ENCODE measurements around the gene SECISBP2.

Gene SECISBP2

GRCh38 chr9:89310475-89311345 is 7.6 kb upstream of the SECISBP2 start, which contains the start of gene CKS2:
Gene CKS2 (plus strand): TSS chr9:89311195. CDS start chr9:89311293, 98 bp downstream.
- peak; percentile 100 for DNase-seq

DNA sequence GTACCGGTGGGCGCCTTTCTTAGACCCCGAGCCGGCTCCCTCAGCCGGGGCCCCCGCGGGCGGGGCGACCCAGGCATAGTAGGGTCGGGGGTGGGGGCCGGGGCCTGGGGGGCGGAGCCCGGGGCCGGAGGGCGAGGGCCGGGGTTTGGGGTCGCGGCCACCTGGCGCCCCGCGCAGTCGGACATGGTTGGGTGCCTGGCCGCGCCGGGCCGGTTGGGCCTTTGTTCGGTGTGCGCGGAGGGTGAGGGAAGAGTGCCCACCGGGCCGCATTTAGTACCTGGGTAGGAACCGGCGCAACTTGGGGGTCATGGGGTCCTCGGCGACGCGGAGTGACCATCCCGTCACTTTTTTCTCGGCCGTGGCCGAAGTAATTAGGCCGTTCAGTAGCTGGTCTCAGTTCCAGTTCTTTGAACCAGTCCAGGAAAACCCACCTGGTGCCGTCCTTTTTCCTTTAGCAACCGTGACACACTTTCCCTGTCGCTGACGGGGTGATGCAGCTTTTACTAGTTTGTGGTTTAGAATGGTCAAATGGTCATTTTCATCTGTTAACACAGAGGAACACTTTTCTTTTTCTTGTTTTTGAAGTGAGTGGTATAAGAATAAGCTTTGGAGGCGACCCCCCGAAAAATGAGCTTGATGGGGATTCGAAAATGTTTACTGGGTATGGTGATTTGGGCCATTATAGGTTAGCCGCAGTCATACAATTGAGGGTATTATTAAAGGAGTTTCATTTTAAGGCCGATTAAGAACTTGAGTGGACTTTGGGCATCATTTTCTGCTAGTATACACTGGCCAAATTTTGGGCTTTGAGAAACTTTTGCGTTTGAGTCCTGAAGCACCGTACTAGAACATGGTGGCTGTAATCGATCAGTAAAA is 6.7 kb upstream of the SECISBP2 start:
- peak; percentile 28 for DNase-seq

DNA sequence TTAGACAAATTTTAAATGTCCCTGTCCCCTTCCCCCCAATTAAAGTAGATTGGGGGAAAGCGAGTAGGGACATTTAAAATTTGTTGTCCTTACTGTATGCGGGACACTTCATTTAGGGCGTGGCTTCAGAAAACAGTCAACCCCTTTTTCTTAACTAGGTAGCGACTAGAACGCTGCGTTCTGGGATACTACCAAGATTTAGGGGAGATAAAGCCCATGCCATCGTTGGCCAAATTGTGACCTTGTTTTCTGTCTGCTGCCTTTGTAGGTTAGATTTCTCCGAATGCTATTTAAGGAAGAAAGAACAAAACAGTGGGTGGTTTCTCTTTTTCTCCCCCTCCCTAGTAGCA is 6.1 kb upstream of the SECISBP2 start:
- no peak for DNase-seq

- DNase-seq, result no peak
Measured at GRCh38 chr9:89313842-89314241, 4.5 kb upstream of the SECISBP2 start.

DNA sequence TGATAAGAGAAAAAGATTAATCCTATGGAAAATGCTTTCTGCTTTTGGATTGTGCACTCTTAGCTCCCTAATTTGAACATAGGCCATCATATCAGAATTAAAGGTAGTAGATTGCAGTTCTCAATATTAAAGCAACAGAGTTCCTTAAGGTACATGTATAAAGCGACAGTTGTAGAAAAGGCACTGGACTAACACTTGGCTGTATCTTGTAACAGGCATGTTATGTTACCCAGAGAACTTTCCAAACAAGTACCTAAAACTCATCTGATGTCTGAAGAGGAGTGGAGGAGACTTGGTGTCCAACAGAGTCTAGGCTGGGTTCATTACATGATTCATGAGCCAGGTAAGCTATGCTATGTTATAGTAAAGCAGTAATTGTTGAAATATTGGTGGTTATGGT is 3.3 kb upstream of the SECISBP2 start:
- DNase-seq, result no peak

DNA sequence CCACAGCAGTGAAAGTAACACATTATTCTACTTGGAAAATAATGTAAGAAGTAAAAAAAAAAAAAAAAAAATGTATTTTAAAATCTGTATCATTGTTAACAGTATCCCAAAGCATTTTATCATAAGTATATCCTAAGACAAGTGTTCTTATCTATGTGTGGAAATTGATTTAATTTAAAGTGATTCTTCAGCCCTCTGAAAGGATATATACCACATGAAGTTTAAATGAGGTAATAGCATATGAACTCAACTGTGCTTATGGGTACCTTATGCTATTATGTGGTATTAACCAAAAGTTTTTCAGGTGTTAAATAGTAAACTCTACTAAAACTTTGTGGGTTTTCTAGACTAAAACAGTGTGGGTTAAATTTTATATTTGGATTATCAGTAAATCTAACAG is 2.8 kb upstream of the SECISBP2 start:
- DNase-seq, result no peak

DNA sequence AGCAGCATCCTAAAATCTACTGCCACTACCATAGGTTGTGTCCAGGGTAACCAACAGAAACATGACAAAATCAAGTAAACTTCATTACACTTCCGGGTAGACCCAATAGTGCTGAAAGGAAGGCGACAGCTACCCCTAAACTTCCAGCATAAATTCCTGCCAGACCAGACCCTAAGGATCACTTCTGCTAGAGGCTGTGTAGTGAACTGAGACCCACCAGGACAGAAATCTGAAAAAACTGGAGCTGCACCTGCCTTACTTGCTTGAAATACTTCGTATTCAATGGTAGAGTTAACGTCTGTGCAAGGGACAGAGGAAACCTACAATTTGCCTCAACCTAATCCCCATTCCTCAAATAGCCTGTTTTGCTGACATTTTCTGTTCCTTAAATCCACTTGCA is 1.0 kb upstream of the SECISBP2 start:
- no peak for DNase-seq

DNA sequence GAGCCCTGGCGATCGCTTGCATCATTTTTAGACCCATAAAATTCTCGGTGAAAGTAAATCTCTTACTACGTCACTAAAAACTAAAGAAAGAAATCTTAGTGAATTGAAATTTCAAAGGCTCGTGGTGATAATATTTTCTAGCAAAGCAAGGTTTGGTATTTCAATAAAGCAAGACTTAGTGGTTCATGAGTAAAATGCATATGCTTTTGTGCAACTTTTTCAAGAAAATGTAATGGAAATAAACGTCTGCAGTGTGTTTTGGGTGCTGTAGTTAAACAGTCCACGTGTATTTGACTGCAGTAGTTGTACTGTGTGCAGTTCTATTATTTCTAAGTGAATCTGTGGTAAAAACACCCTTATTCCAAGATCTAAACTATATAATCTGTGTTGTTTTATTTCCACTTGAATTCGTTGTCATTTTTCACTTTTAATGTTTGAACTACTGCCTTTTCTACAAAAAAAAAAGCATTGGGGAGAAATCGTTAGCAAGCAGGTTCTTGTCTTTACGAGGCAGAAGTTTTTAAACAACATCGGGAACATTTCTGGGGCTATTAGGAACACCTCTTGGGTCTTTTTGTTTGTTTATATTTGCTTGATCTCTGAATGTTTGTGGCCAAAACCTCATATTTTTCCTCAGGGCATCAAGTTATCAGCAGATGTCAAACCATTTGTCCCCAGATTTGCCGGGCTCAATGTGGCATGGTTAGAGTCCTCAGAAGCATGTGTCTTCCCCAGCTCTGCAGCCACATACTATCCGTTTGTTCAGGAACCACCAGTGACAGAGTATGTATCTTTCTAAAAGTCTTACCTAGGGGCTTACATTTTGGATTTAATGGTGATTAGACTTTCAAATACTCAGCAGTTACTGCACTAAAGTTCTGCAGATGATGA is 960 bp downstream of the SECISBP2 start:
- DNase-seq, result no peak

GRCh38 chr9:89323390-89323789 is 5.1 kb downstream of the SECISBP2 start:
- DNase-seq, result no peak

DNA sequence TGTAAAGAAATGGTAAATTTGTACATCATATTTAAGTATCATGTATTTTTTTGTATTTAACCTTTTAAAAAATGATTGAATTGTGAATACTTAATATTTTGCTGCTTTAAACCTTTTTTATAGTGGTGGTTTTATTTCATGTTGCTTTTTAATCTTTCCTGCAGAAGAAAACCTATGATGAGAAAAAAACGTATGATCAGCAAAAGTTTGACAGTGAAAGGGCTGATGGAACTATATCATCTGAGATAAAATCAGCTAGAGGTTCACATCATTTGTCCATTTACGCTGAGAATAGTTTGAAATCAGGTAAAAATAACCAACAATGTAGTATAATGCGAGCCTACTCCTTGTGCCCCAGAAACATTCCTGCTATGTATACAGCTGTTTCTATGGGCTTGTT is 7.4 kb downstream of the SECISBP2 start:
- DNase-seq, result no peak

DNA sequence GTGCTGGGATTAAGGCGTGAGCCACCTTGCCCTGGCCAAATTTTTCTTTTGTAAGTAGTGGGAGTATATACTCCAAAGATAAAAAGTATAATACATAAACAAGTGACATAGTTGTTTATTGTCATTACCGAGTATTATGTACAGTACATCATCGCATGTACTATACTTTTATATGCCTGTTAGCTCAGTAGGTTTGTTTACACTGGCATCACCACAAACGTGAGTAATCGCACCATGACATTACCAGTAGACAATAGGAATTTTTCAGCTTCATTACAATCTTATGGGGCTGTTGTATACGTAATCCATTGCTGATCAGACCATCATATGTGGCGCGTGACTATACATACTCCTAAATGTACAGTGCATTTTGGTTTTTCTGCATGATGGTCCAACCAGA is 9.8 kb downstream of the SECISBP2 start:
- no peak for DNase-seq

- no peak for DNase-seq
Measured at GRCh38 chr9:89329917-89330316, 11.6 kb downstream of the SECISBP2 start.

DNA sequence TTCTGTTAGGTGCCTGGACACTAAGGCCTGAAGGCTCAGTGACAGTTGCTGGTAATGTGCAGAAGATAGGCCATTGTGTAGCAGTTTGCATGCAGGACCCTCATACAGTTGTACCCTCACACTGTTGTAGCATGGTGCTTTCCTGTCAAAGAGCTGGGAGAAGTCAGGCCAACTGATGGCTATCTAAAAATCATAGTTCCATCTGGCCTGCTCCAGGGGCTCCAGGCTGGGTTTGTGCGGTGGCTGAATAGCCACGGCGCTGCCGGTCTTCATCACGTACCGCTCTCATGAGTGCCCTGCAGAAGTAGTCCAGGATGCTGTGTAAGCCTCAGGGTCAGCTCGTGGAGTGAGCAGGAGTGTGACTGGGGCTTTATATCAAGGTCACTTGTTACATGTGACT is 12.2 kb downstream of the SECISBP2 start:
- no peak for DNase-seq

DNA sequence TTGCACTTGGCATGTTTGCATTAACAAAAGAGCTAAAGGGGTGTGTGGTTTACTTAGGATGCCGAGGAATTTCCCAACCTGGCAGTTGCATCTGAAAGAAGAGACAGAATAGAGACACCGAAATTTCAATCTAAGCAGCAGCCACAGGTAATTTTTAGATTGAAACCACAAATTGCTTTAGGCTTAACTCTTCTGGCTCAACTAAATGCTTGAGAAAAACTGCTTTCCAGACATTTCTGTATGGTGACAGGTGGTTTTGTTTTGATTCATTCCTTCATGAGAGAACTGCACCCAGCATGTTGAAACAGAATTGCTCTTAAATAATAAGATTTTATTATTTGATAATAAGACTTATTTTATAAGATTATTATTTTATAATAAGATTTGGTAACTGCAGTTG is 21.5 kb downstream of the SECISBP2 start:
- DNase-seq, result no peak

DNA sequence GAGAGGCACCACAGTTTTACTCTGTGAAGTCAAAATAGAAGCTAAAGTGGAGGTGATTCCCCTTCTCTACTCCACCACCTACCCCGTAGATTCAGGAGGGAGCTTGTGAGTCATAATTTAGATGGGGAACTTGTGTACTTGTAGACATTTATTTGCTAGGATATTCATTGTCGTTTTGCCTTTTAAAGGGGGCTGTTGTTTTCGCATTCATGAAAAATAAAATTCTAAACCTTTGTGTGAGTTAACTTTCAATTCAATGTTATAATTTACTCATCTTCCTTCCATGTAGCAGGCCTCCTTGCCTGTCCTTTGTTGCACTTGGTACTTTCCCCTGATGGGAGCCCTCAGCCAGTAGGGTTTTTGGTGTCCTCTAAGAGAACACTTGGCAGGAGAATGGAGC is 22.0 kb downstream of the SECISBP2 start:
- DNase-seq, result no peak

- no peak for DNase-seq
Measured at GRCh38 chr9:89342213-89342612, 23.9 kb downstream of the SECISBP2 start.

DNA sequence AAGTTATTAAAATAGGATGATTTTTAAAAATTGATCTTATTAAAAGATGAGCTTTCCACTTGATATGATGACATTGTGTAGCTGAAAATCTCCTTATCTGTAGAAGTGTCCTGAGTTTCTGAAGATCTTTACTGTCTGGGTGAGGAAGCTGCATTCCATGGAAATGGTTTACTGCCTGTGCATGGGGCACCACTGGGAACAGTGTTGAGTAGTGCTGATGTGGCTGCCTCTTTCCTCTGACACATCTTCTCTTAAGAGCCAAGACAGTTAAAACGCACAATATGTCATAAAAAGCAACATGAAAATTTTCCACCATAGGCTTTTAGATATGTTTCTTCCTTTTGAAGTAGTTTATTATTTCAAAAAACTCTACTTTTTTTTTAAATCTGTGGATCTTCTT is 24.6 kb downstream of the SECISBP2 start:
- DNase-seq, result no peak

DNA sequence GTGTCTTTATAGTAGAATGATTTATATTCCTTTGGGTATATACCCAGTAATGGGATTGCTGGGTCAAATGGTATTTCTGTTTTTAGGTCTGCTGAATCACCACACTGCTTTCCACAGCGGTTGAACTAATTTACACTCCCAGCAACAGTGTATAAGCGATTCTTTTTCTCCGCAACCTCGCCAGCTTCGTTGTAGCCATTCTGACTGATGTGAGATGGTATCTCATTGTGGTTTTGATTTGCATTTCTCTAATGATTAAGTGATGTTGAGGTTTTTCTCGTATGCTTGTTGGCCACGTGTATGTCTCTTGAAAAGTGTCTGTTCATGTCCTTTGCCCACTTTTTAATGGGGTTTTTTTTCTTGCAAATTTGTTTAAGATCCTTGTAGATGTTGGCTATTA is 25.5 kb downstream of the SECISBP2 start:
- peak; percentile 44 for DNase-seq

DNA sequence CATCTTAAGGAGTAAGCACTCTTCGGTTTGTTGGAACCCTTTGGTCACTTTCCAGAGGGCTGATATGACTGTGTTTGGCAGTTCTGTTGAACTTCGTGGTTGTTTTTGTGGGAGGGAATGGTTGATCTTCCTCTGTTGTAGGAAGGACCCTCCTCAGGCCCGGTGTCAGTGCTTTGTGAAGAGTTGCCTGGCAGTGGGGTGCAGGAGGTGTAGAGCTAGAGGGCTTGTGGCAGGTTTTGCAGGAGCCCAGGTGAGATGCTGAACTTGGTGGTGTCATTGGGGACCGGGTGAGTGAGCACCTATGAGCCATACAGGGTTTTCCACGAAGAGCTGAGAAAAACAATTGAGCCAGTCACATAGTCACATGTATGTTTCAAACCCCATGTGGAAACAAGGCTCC is 27.2 kb downstream of the SECISBP2 start:
- DNase-seq, result no peak

DNA sequence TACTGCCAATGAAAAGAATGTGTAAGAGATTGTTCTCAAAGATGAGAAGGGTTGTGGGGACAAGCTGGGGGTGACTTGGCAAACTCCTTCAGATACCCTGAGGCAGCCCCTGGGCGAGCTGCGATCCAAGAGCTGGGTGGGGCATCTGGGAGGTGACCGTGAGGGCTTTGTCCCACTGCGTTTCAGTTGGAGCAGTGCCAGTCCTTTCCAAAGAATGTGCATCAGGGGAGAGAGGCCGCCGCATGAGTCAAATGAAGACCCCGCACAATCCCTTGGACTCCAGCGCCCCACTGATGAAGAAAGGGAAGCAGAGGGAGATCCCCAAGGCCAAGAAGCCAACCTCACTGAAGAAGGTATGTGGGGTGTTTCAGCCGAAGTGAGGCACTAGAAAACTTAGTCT is 28.4 kb downstream of the SECISBP2 start:
- DNase-seq, result no peak

- DNase-seq, result no peak
Measured at GRCh38 chr9:89347651-89348050, 29.4 kb downstream of the SECISBP2 start.

- DNase-seq, result no peak
Measured at GRCh38 chr9:89349607-89350006, 31.3 kb downstream of the SECISBP2 start.

DNA sequence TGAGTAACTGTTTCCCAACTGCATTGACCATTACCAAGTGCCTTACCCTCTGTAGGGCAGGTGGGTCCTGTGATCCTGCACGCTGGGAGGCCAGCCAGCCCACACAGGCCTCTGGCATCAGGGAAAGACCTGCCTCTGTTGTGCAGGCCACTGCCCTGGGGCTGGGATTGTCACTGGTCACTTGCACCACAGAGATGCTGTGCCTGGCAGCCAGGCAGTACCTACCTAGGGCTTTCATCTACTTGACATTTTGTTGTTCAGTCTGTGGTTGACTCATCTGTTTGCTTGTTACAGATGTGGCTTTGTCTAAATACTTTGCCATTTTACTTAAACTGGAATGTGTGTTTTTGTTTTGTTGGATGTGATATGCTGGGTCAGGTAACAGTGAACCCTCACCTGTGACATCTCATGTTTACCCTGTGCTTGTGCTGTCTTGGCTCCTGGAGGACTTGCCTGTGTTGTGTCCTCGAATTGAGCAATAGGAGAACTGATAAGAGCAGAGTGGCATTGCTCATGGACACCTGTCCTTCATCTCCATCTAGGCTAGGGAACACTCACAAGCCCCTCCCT is 32.8 kb downstream of the SECISBP2 start:
- DNase-seq, result no peak
